ENCODE results near the gene RHEB.
"Not testable (repeated sequence)": the region's sequence is repeated elsewhere in the genome, so short reads cannot be mapped to it uniquely, and the experiment has no call there.

The RHEB gene

GRCh38 chr7:151519765-151520418, at the start of gene RHEB:
RHEB (minus strand) TSS chr7:151519895; CDS start chr7:151519511, 384 bp downstream.
- in situ Hi-C loops (cut with HindIII; ENCODE audit: low sequenced_read_pairs) = no loop called here

GRCh38 chr7:151566897-151567320, 47.2 kb upstream of the RHEB start:
- in situ Hi-C loops (cut with HindIII; ENCODE audit: low sequenced_read_pairs) = no loop called here

DNA sequence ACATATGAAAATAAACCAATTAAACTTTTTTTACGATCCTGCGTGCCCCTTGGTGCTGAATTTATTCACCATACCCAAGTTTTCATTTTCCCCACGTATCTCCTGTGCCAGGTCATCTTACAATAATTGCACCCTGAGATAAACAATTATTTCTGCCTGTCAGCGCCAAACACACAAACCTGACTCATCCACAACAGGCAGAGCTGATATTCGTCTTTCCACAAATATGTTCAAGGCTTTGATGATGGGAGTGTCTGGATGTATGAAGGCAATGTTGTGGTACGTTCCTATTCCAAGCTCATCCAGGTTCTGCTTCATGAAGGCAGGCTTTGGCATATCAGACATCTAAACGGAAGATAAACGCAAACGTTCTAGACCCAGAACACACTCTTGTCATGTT, 45.8 kb upstream of the RHEB start:
- in situ Hi-C loops (cut with HindIII; ENCODE audit: low sequenced_read_pairs) = no loop called here

- in situ Hi-C loops (cut with HindIII; ENCODE audit: low sequenced_read_pairs) = no loop called here
Observed at GRCh38 chr7:151560243-151560642, 40.5 kb upstream of the RHEB start.

DNA sequence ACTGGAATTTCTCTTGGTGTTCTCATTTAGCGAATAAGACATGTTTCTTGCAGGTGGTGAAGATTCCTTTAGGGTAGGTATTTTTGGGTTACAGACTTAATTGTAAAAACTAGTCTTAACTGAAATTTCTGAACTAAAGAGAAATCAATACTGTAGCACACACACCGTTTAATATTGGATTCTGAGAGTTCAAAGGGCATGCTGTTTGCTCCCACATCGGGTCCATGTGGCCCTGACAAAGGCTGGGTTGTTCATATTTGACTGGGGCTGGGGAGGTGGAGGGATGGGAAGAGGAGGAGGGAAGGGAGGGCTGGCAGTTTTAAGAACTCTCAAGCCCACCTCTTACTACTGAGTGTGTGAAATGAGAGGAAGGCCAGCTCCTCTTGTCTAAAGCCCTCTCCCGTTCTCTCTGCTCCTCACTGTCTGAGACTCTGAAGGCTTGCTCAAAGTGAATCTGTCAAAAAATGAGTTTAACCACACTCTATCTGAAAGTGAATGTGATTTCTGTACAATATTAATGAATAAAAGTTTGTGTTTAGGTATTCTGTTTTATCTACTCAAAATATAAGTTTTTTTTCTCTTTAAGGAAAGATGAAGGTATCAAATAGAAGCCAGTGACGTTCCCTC, 40.0 kb upstream of the RHEB start:
- in situ Hi-C loops (cut with HindIII; ENCODE audit: low sequenced_read_pairs) = no loop called here

- in situ Hi-C loops (cut with HindIII; ENCODE audit: low sequenced_read_pairs) = no loop called here
Observed at GRCh38 chr7:151558575-151558974, 38.9 kb upstream of the RHEB start.

DNA sequence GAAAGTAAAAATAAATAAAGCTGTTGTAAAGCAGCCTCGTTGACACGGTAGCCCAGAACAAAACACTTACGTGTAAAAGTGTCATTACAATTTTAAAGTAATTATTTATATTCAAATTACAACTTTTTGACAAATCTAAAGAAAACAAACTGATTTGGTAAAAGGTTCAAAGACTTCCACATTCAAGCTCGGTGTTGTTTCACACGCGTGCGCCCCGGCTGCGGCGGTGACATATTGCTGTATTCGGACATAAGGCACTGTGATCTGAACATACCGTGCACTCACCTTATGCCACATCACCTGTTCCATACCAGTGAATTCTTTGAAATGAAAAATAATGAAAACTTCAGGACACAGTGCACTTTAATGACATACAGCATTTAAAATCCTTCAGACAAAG, 36.9 kb upstream of the RHEB start:
- in situ Hi-C loops (cut with HindIII; ENCODE audit: low sequenced_read_pairs) = no loop called here

GRCh38 chr7:151553356-151553755, 33.7 kb upstream of the RHEB start:
- in situ Hi-C loops (cut with HindIII; ENCODE audit: low sequenced_read_pairs) = no loop called here

GRCh38 chr7:151552352-151553028, 32.8 kb upstream of the RHEB start:
- in situ Hi-C loops (cut with HindIII; ENCODE audit: low sequenced_read_pairs) = no loop called here

DNA sequence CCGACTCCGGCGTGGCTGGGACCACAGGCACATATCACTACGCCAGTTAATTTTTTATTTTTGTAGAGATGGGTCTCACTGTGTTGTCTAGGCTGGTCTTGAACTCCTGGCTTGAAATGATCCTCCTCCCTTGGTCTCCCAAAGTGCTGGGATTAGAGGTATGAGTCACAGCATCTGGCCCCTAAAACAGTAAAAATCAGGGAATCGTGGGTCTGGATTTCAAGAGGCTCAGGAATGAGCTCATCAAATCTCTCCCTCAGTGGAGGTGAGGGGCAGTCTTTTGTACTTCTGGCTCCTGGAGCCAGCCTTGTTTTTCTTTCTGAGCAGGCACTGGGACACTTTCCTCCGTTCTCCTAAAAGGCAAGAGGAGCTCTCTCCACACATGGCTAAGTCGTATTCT, 32.1 kb upstream of the RHEB start:
- in situ Hi-C loops (cut with HindIII; ENCODE audit: low sequenced_read_pairs) = no loop called here

GRCh38 chr7:151550656-151551286, 31.1 kb upstream of the RHEB start:
- in situ Hi-C loops (cut with HindIII; ENCODE audit: low sequenced_read_pairs) = no loop called here

DNA sequence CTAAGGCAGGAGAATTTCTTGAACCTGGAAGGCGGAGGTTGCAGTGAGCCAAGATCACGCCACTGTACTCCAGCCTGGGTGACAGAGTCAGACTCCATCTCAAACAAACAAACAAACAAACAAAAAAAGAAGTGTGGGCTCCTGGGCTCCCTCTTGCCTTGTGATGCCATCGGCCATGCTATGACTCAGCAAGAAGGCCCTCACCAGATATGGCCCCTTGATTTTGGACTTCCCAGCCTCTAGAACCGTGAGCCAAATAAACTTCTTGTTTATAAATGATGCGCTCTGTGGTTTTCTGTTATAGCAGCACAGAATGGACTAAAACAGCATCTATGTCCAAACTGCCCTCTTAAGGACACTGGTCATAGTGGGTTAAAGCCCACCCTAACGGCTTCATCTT, 29.9 kb upstream of the RHEB start:
- in situ Hi-C loops (cut with HindIII; ENCODE audit: low sequenced_read_pairs) = no loop called here

DNA sequence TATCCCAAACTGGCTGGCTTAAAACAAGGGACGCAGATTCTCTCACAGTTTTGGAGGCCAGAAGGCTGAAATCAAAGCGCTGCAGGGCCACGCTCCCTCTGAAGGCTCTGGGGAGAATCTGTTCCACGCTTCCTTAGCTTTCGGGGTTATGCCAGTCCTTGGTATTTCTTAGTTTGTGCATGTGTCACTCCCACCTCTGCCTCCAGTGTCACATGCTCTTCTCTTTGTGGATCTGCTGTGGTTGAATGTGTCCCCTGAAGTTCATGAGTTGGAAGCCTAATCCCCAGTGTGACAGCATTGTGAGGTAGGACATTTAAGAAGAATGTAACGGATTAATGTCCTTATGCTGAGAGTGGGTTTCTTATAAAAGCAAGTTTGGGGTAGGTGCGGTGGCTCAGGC, 29.4 kb upstream of the RHEB start:
- in situ Hi-C loops (cut with HindIII; ENCODE audit: low sequenced_read_pairs) = no loop called here

DNA sequence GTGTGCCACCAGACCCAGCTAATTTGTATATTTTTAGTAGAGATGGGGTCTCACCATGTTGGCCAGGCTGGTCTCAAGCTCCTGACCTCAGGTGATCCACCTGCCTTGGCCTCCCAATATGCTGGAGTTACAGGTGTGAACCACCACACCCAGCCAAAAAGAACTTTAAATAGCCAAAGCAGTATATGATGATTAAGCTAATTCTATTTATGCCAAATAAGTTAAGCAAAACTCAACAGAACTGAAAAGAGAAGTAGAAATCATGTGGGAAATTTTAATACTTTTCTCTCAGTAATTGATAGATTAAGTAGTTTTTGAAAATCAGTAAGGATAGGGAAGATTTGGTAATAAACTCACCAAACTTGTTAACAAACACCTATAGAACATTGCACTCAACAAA, 24.5 kb upstream of the RHEB start:
- in situ Hi-C loops (cut with HindIII; ENCODE audit: low sequenced_read_pairs) = no loop called here

- in situ Hi-C loops (cut with HindIII; ENCODE audit: low sequenced_read_pairs) = no loop called here
Observed at GRCh38 chr7:151542606-151543130, 23.0 kb upstream of the RHEB start.

- in situ Hi-C loops (cut with HindIII; ENCODE audit: low sequenced_read_pairs) = no loop called here
Observed at GRCh38 chr7:151541709-151542499, 22.2 kb upstream of the RHEB start.

DNA sequence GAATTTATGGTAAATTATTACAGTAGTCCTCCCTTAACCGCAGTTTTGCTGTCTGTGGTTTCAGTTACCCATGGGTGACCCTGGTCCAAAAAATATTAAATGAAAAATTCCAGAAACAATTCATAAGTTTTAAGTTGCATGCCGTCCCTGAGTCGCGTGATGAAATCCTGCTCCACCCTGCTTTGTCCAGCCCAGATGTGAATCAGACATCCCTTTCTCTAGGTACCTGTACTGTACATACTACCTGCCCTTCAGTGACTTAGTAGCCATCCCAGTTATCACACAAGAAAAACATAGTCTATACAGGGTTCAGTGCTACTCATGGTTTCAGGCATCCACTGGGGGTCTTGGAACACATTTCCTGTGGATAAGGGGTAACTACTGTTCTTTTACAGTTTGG, 20.5 kb upstream of the RHEB start:
- in situ Hi-C loops (cut with HindIII; ENCODE audit: low sequenced_read_pairs) = no loop called here

DNA sequence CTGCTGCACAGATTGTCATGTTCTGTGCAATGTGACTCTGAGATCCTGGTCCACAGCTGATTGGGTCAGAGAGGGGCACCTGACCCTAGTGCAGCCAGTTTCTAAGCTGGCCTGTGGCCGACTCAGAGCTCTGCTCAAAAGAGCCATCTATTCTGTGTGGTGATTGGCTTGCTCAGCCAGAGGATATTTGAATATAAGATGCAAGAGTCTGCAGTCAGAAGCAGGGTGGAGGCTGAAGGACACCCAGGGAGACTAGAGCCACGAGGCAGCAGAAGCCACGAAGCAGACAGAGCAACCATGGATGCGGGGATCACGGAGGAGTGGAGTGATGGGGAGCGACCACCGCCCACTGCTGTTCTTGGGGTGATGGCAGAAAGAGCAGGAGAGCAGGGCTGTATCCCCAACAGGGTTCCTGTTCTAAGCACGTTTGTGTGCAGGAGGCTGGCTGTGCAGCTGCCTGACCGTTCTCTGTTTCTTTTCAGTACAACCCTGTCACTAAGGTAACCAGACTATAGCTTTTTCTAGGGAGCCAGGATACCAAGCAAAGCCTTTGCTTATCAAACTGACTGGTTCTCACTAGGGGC, 19.5 kb upstream of the RHEB start:
- in situ Hi-C loops (cut with HindIII; ENCODE audit: low sequenced_read_pairs) = no loop called here

DNA sequence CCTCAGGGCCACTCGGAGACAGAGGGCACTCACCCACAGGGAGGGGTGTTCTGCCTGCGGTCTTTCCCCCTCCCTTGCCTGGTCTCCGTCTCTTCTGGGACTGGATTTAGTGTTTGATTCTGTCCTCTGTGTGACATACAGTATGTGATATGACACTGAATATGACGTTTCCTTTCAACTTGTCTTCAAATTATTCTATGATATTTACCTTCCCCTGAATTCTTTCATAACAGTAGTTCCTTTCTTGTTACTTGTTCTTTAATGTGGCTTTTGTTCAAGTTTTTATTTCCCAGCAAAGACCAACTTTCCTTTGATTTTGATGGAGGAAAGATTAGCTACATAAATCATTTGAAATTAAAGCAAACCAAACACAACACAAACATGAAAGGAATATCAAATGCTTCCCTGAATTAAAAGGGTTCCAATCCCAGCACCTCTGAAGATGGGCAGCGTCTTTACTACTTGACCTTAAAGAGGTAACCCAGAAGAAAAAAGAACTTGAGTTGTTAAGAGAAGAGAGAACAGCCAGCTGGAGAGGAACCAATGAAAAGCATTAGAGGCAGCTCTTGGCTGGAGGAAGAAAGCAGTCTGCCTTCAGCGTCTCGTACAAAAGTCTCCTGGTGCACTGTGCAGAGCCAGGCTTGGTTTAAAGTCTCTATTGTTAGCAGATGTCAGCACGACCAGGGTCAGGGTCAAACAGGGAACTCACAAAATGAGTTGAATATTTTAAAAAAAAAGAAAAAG, 18.3 kb upstream of the RHEB start:
- in situ Hi-C loops (cut with HindIII; ENCODE audit: low sequenced_read_pairs) = no loop called here

DNA sequence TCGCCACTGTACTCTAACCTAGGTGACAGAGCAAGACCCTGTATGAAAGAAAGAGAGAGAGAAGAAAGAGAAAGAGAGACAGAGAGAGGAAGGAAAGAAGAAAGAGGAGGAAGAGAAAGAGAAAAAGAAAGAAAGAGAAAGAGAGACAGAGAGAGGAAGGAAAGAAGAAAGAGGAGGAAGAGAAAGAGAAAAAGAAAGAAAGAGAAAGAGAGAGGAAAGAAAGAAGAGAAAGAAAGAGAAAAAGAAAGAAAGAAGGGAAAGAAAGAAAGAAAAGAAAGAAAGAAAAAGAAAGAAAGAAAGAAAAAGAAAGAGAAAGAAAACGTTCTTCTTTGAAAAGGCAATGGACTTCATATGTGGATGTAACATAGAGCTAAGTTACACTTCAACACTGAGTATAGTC, 16.5 kb upstream of the RHEB start:
- in situ Hi-C loops (cut with HindIII; ENCODE audit: low sequenced_read_pairs) = not testable (repeated sequence)
